MM.1S (cell line): ENCODE data around the gene GNG14.

Source experiments
- CTCF ChIP-seq: fragments of 300-600 bp; sonication (generic); IDR thresholded peaks from 2 replicates; pipeline ENCODE4 v1.5.1; 2016; ENCODE audit warnings: antibody characterized with exemption, low read length, mixed read lengths
- EZH2 ChIP-seq: fragments of 300-600 bp; sonication (generic); optimal IDR thresholded peaks from 2 replicates; pipeline ENCODE3; 2017; ENCODE audit warnings: low read depth, mild to moderate bottlenecking, antibody characterized with exemption, low read length, mixed read lengths

GRCh38 chr19:12646551-12646950 lies 41.2 kb upstream of the GNG14 start:
- no peak for TF ChIP-seq CTCF
- no peak for TF ChIP-seq EZH2
